Measurements from ENCODE around the gene ENAM.

The ENAM gene, protein sequence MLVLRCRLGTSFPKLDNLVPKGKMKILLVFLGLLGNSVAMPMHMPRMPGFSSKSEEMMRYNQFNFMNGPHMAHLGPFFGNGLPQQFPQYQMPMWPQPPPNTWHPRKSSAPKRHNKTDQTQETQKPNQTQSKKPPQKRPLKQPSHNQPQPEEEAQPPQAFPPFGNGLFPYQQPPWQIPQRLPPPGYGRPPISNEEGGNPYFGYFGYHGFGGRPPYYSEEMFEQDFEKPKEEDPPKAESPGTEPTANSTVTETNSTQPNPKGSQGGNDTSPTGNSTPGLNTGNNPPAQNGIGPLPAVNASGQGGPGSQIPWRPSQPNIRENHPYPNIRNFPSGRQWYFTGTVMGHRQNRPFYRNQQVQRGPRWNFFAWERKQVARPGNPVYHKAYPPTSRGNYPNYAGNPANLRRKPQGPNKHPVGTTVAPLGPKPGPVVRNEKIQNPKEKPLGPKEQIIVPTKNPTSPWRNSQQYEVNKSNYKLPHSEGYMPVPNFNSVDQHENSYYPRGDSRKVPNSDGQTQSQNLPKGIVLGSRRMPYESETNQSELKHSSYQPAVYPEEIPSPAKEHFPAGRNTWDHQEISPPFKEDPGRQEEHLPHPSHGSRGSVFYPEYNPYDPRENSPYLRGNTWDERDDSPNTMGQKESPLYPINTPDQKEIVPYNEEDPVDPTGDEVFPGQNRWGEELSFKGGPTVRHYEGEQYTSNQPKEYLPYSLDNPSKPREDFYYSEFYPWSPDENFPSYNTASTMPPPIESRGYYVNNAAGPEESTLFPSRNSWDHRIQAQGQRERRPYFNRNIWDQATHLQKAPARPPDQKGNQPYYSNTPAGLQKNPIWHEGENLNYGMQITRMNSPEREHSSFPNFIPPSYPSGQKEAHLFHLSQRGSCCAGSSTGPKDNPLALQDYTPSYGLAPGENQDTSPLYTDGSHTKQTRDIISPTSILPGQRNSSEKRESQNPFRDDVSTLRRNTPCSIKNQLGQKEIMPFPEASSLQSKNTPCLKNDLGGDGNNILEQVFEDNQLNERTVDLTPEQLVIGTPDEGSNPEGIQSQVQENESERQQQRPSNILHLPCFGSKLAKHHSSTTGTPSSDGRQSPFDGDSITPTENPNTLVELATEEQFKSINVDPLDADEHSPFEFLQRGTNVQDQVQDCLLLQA

DNA sequence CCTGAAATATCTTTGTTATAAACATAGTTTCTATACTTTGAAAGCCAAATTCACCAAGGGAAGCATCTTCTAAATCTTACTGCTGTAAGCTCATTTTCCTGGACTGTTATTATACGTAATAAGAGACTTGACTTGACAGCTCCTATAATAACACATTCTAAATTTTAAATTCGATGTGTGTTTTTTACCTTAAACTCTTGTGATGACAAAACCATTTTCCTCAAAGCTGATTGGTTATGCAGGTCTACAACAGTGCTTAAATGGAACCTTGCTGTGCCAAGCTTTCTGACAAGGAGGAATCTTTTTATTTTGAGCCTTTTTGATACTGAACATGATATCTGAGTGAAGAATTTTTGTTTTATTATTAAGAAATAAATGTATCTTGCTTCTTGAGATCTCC is at the start of gene ENAM:
ENAM (plus strand) TSS at position 301 of the 400 bp plus-strand sequence. CDS start 757 bp downstream, outside the sequence.
- no peak for DNase-seq

DNA sequence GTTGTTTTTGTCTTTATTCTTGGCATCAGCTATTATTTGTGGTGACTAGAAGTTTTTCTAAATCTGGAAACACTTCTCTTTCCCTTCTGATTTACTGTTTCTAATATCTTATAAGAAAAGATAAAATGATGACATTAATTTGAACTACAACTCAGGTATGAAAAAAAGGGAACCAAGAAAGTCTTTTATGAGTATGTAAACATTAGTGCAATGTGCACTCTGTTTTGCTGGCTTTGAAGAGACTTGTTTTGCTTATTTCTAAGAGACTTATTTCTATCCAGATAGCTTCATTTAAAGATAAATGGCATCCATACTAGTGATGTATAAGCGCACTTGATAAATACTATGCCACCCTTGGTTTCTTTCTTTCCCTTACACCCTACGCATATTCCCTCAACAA is 46.6 kb upstream of the ENAM start:
- DNase-seq = no peak

DNA sequence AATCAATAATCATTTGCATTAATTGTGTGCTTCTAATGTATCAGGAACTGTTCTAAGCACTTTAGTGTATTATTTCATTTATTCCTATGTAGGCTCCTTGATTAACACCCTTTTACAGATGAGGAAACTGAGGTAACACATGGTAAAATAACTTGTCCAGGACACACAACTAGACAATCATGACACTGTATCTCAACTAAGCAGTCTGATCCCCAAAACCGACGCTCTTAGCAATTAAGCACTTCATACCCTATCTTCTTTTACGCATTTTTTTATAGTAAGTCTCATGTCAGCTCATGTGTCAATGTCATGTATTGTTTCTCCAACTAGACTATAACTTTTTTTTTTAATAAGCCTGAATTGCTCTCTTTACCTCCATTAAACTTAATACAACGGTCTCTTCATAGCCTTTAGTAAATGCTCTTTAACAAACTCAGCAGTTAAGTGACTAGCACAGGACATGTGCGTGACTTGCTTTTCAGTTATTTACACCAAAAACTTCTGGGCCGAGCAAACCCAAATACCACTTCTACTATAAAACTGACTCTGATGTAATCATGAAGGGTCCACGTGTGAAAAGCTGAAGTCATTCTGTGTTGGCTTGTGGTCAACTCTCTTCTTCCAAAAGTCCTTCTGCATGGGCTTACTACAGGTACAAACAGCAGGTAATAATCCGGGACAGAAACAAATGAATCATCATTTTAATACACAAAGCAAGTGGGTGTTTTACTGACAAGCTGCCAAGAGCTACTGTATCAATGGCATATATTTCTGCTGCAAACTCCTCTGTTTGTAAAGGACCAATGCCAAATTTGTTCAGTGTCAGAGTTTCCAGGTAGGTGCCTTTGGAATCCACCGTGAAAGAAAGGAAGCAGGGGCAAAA is 44.4 kb upstream of the ENAM start:
- DNase-seq = no peak

DNA sequence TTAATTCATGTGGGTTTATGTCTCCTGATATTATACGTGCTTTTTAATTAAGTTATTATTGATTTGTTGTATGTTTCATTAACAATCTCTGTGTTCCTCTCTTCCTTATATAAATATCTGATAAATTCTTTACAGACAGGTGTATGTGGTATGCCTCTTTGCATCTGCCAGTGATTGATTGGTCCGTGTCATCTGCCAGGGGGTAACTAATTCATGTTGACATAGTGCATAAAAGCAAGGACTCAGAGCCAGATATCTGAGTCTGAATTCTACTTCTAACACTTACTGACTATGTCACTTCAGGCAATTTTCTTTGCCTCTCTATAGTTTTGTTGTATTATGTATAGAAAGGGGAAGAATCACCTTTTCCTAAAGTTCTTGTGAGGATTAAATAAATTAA is 41.7 kb upstream of the ENAM start:
- DNase-seq = no peak

DNA sequence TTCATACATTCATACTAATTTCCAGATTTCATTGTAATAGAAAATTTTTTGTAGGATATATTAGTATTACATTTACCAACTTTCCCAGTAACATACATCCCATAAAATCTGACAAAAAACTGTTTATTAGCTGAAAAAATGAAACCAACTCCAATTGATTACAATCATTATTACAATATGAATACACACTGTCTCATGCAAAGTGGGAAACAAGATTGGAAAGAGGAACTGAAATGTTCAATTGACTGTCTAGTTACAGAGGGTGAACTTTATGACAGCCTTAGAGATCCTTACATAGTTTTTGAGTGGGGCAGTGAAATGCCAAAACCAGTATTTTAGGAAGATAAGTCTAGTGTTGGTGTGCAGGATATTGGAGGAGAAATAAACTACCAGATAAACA is 38.8 kb upstream of the ENAM start:
- peak; percentile 7 for DNase-seq

DNA sequence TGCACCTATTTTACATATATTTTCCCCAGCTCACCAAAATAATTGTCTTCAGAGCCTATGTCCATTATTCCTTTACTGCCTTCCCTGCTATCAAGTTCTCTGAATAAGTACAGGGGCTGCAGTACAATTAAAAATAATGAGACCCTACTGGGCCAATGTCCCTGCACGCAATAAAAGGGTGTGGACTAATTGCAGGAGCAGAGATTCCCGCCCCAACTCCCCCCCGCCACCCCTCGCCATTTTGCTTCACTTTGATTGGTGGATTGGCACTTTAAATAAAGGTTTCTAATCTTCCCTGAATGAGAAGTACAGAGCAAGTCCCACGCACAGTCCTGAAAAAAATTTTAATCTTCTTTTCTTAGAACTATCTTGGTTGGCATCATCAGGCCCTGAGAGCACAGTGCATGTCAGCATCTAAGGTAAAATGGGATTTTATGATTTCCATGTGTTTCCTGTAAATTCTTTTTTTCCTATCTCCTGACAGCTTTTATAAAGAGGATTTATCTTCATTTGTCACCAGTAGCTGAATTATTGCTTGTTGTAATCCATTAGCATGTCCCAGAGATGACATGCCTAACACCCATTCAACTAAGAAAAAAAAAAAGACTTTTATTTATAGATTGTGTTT is 36.5 kb upstream of the ENAM start, which contains the start of gene AMBN:
AMBN (plus strand) TSS at position 302 of the 628 bp plus-strand sequence; CDS start at position 405, 103 bp downstream.
- no peak for DNase-seq

DNA sequence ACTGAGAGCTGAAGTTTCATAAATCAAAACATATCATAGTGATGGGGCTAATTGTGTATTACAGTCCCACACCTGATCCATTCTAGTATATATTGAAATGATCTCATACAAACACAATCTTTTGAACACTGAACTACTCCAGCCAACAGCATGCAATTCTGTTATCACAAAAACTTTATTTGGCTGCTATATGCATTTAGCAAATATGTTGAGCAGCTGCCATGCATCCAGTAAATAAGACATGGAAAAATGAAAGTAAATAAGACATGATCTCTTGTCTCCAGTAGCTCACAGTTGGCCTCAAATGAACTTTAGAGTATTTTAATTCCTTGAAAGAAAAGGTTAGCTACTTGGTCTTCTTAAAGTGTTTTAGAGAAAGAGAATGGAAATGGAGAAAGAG is 34.3 kb upstream of the ENAM start:
- DNase-seq = no peak

DNA sequence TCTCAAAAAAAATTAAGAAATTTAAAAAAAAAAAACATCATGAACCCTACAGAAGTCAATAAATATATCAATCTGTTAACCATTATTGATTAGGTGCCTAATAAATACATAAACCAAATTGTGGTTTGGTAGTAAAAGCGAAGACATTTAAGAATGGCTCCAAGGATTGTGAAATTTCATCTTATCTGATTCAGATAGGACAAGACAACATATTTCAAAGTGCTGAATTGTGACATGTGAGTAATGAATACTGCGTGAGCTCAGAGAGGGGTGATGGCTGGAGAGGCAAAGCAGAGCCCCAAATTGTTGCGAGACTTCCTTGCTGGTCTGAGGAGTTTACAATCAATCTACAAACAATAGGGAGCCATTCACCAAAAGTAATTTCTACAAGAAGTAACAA is 28.2 kb upstream of the ENAM start:
- no peak for DNase-seq

DNA sequence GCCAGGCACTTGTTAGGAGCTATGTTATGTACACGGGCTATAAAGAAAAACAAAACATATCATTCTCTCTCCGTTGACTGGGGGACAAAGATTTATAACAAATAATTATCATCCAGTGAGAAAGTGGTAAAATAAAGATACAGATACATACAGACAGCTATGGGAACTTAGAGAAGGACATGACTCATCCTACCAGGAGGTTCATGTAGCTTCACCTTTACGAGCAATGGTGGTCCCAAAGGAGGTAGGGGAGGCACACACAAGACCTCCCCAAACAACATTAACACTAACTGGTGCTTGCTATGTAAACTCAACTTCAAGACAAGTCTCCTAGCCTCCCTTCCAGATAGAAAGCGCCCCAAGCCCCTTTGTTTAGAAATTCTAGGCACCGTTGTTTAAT is 27.6 kb upstream of the ENAM start:
- DNase-seq = no peak

DNA sequence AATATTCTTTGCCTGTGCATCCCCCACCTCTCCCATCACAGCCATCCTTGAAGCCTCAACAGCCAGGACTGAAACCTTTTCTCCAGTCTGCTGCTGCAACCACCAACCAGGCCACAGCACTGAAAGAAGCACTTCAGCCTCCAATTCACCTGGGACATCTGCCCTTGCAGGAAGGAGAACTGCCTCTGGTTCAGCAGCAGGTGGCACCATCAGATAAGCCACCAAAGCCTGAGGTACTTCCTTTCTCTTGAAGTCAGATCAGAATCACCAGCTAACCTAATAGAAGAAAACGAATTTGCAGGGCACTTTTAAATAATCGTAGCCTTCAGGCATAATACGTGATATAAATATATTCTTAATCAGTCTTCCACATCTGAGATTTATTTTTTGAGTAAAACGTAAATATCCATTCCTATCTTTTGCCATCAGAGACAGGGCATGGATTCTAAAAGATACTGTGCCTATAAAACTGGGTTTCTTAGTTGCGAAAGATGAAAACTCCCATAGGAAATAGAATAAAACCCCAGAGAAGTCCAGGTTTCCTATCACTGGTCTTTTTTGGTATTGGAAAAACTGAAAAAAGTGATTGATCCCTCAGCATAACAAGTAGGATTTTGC is 27.0 kb upstream of the ENAM start:
- peak; percentile 67 for DNase-seq

DNA sequence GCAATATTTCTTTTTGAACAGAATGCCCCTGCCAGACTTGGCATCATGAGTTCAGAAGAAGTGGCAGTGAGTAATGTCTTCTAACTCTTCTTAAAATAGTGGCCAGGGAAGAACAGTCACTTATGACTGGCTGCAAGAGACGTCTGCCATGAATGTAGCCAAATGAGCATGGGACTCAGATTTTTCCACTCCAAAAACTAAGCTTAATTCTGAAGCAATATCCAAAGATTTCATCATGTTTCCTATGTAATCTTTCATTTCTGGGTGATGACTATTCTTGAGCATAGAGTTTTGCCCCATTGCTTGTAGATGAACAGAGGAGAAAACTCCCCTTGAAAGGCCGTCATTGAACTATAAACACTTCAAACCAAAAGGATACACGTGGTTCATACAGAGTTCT is 24.7 kb upstream of the ENAM start:
- peak; percentile 56 for DNase-seq

DNA sequence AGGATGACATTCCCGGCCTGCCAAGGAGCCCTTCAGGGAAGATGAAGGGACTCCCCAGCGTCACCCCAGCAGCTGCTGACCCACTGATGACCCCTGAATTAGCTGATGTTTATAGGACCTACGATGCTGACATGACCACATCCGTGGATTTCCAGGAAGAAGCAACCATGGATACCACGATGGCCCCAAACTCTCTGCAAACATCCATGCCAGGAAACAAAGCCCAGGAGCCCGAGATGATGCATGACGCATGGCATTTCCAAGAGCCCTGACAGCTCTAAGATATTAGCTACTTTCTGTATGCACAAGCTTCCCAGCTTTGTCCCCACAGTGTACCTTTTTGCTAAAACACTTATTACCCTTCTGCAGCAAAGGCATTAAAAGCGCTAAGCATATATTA is 22.1 kb upstream of the ENAM start:
- DNase-seq = no peak

DNA sequence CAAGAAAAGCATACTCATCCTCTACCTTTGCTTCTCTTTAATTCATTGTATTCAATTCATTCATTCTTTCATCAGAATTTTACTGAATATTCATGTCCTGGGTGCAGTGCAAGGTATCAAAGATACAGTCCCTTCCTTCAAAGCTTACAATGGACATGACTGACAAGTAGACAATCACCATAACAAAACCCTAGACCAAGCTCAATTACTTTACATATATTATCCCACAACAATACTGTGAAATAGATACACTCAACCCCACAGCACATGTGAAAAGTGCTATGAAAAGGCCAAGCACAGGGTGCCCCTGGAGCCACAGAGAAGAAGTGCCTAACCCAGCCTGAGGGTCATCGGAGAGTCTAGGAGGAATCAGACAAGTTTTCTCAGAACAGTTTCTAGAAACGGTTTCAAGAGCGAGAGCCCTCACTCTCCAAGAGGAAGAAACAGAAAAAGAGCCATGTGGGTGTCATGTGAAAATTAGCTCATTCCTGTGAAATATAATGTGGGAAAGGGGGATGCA is 21.1 kb upstream of the ENAM start:
- peak; percentile 50 for DNase-seq

DNA sequence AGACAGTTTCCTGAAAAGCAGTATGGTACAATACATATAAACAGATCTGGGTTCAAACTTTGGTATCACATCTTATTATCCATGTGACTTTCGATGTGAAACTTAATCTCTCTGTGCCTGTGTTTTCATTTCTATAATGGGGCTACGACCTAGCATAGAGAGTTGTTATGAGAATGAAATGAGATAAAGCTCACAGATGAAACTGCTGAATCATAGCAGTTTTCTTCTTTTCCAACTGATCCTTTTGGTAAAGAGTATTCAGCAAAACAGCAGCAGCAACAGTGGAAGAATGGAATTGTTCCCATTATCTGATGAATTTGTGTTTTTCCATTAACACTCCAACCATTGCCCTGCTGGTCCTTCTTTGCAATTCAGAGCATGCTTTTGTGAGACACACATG is 20.2 kb upstream of the ENAM start:
- no peak for DNase-seq

DNA sequence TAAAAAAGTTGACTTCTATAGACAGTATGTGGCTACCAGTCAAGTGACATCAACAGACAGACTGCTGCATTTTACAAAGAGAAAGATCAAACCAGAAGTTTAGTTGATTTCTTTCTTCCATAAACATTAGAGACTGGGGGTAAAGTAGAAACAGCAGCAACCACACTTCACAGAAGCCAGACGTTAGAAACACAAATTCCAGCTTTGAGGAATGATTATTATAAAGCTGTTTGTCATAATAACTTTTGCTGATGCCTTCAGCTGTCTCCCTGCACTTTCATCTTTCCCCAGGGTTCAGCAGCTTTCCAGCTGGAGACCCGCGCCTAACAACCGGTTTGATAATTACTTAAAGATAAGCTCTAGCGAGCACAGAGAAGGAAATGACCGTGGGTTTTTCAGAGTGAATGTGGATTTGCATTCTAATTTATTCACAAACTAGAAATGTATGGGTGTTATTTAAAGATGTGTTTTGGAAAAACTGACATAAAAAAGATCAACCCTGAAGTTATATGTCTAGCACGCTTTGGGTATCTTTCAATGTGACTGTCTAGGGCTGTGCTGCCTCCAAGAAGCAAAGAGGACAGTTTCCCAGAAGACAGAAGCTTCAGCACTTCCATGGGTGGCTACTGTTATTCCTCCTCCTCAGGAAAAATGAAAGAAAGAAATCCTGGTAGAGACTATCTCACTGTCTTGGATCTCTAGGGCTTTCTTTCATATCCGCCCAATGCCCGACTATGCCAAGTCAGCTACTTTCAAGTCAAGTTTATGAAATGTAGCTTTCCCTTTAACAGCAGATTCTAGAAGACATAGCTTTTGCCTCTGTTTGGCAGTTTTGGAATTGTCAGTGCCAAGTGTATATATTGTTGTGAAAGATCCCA is 15.0 kb upstream of the ENAM start:
- no peak for DNase-seq

DNA sequence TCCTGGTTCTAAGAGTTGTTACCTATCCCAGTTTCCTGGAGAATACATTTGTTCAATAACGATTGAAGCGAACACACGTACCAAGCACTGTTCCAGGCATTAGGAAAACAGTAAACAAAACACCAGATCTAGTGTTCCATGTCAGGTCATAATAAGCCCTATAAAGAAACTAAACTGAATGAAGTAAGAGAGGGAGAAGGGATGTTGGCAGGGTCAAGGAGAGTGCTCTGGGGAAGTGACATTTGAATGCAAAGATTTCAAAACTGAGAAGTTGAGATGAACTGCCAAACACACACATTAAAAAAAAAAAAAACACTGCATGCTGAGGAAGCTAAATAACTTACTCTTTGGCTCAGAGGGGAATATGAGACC is 14.4 kb upstream of the ENAM start:
- peak; percentile 50 for DNase-seq

DNA sequence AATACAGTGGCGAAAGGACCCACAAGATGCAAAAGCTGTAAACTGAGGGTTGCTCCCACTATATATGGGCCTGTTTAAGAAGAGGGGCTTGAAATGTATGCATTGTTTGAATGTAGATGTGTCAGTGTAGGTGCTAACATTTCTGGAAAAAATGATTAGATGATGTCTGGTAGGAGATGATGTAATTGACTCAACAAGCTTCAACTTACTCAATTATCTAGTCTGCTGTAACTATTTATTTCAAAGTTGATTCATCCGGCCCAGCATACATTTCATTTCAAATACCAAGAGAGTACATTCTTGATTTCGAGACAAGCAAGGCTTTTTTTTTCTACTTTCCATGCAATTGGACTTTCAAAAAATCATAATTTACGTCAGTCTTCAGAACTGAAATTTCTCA is 9.3 kb upstream of the ENAM start:
- no peak for DNase-seq

DNA sequence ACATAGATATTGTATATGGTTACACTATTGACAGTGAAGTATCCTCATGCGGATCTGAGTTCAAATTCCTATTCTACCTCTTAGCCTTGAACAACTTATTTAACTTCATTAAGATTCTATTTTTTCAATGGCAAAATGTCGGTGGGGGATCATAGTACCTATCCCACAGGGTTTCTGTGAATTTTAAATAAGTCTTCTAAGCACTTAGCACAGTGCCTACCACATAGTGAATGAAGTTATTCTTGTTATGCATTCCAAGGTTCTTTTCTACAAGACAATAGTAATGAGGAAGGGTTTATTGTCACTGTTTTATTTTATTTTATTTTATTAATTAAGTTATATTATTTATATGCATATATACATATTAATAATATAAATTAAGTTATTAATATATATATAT is 8.8 kb upstream of the ENAM start:
- no peak for DNase-seq

DNA sequence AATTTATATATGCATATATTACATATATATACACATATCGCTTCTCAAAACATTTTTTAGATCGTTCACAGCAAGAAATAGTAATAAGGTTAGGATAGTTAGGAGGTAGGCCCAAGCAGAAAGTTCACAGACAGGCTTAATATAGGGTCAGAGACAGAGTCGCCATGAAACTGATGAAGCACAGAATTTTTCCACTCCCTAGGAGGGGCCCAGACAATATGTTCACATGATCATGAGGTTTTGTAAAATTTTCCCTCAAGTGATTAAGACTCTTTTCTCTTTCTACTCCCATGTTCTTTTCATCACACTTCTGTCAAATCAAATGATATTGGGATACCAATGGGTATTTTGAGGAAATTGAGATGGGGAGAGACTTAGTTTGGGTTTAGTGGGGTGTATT is 5.2 kb upstream of the ENAM start:
- no peak for DNase-seq

DNA sequence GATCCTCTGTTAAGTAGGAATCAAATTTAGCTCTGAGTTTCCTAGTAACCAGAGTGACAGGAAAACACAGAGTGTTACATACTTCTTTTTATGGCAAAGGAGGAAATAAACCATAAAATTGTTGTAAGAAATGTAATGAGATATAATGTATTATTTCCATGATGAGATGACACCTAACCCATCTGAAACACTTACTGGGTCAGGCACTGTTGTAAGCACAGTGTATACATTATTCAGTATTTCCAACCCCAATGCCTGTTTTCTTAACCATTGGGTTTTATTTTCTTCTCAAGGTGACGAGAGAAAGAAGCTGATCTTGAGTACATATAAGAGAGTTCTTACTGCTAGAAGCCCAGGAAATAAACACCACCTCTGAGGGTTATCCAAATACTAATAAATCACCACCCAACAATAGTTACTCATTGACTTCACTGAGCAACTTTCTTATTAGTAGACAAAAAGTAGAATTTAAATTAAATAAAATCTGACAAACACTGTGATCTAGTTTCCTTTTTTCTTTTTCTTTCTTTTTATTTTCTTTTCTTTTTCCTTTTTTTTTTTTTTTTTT is 4.2 kb upstream of the ENAM start:
- no peak for DNase-seq
